Colonic mucosa (tissue), 4 donors: ENCODE measurements around the gene RRM2. TPM values are rescaled to one million over a fixed set of nuclear protein-coding genes. Genes with fewer than 3 reads are reported as not detected.

Experiments used
- DNase-seq: peaks from one replicate; pipeline ENCODE4 v3.0.0-alpha.2; 2020
- H3K27ac ChIP-seq: fragments of 200-600 bp; one replicate; pipeline ENCODE4 v1.8.0; 2021
- H3K27me3 ChIP-seq: fragments of 200-600 bp; one replicate; pipeline ENCODE4 v1.8.0; 2021
- H3K36me3 ChIP-seq: fragments of 200-600 bp; one replicate; pipeline ENCODE4 v1.8.0; 2021
- H3K4me1 ChIP-seq: fragments of 200-600 bp; one replicate; pipeline ENCODE4 v1.8.0; 2021; ENCODE audit warnings: mild to moderate bottlenecking
- H3K4me3 ChIP-seq: fragments of 200-600 bp; one replicate; pipeline ENCODE4 v1.8.0; 2021
- H3K9ac ChIP-seq, 2 donors: one replicate each; pipeline ENCODE4 v1.7.0; 2013; ENCODE audit warnings: control low read depth in 2 of 2, low read depth in 2 of 2, low read length in 2 of 2
- H3K9me3 ChIP-seq: fragments of 200-600 bp; one replicate; pipeline ENCODE4 v1.8.0; 2021
- CTCF ChIP-seq: fragments of 200-600 bp; IDR thresholded peaks from one replicate; pipeline ENCODE4 v1.8.0; 2022; ENCODE audit warnings: antibody characterized with exemption, mild to moderate bottlenecking
- intact Hi-C: fragments of 100-400 bp; cut with DNase I; formaldehyde crosslinking; loops from one replicate; pipeline ENCODE4 v1.14.1; 2022
- total RNA-seq, 2 donors: library from RNA; stranded (reverse); fragmentation: NEBNext Ultra II Directional in 1 of 2; extraction: Animal tissue kit (Norgen Biotek cat#: 25700) in 1 of 2; gene quantifications; one replicate each; pipeline ENCODE4 v1.2.1, GENCODE V29; 2021
- donor health status: healthy.
- donor health status: DM: no; HTN: no; CAD: no.
- donor health status: DM: no; HTN: no; CAD: no.

Gene RRM2
- total RNA-seq, 2 donors from 2014 or later, result 54.3 to 216 TPM

- Histone ChIP-seq H3K9ac (no peak overlapping the region), H3K36me3 (no peaks in the 10 kb centered on the region), H3K4me3 (no peak overlapping the region), H3K4me1 (no peaks in the 10 kb centered on the region), H3K27ac (no peak overlapping the region), H3K9me3 (no peaks in the 10 kb centered on the region), H3K27me3 (no peaks in the 10 kb centered on the region)
- no peak for DNase-seq
- intact Hi-C loops, result no loop called here
- TF ChIP-seq CTCF, result no peak
Measured at GRCh38 chr2:10178751-10179150, 56.2 kb downstream of the RRM2 start.

GRCh38 chr2:10179422-10179821, 56.9 kb downstream of the RRM2 start:
- Histone ChIP-seq H3K4me3 (no peak overlapping the region), H3K9me3 (no peaks in the 10 kb centered on the region), H3K27me3 (no peaks in the 10 kb centered on the region), H3K36me3 (no peaks in the 10 kb centered on the region), H3K27ac (no peak overlapping the region), H3K9ac (no peak overlapping the region), H3K4me1 (no peaks in the 10 kb centered on the region)
- intact Hi-C loops, result no loop called here
- no peak for DNase-seq
- TF ChIP-seq CTCF, result no peak

- Histone ChIP-seq H3K4me1 (no peaks in the 10 kb centered on the region), H3K27me3 (no peaks in the 10 kb centered on the region), H3K4me3 (no peak overlapping the region), H3K27ac (no peak overlapping the region), H3K9me3 (no peaks in the 10 kb centered on the region), H3K9ac (no peak overlapping the region), H3K36me3 (no peaks in the 10 kb centered on the region)
- DNase-seq, result no peak
- intact Hi-C loops, result no loop called here
- no peak for TF ChIP-seq CTCF
Measured at GRCh38 chr2:10180229-10180628, 57.7 kb downstream of the RRM2 start.

Other genes starting within 250 kb of the RRM2 start
- 1 to 10 TPM; 1.6 to 1.9 TPM for gene GRHL1, start 171.0 kb upstream of the RRM2 start, total RNA-seq
- gene KLF11, start 79.2 kb upstream of the RRM2 start, total RNA-seq, result 10 to 100 TPM in 1 of 2 donors, 1 to 10 TPM in 1; 6.6 to 11.2 TPM
- 1 to 10 TPM in 1 of 2 donors, under 1 TPM in 1; 0.52 to 2.5 TPM for gene CYS1, start 42.3 kb upstream of the RRM2 start, total RNA-seq
- 10 to 100 TPM; 64.5 to 85.7 TPM for gene HPCAL1, start 180.2 kb downstream of the RRM2 start, total RNA-seq